ENCODE results near the gene AP1G1.
"Not testable (repeated sequence)": the region's sequence is repeated elsewhere in the genome, so short reads cannot be mapped to it uniquely, and the experiment has no call there.

The AP1G1 gene

GRCh38 chr16:71693164-71693563 is 115.5 kb downstream of the AP1G1 start:
- DNase-seq: no peak

GRCh38 chr16:71689901-71690300 is 118.7 kb downstream of the AP1G1 start:
- no peak for DNase-seq

GRCh38 chr16:71687861-71688260 is 120.8 kb downstream of the AP1G1 start:
- DNase-seq: no peak

GRCh38 chr16:71684280-71684679 is 124.4 kb downstream of the AP1G1 start:
- DNase-seq: not testable (repeated sequence)

GRCh38 chr16:71681360-71681759 is 127.3 kb downstream of the AP1G1 start:
- no peak for DNase-seq
